A549 (cell line): ENCODE measurements around the gene MANEAL. TPM values are rescaled to one million over a fixed set of nuclear protein-coding genes. Genes with fewer than 3 reads are reported as not detected.

Experiments used
- ATAC-seq, 2 experiments: fragments of 200-7000 bp in 1 of 2; fragments of >200 bp in 1 of 2; cut with Nextera tagmentation in 1 of 2; cut with Tn5 transposase in 1 of 2; 3 replicates each; pipeline versions ENCODE4 v1.8.0 to v1.9.1; 2018 to 2020; ENCODE audit warnings: mild to moderate bottlenecking in 1 of 2, moderate library complexity in 1 of 2
- CTCF ChIA-PET: fragments of 300-600 bp; sonication (Branson Sonifier 250); formaldehyde crosslinking; extraction: SDS; loops from one replicate; lab custom pipeline; 2021; ENCODE audit warnings: antibody characterized with exemption, inconsistent platforms; lab: Yijun Ruan, JAX
- POLR2A ChIA-PET: fragments of 350-600 bp; formaldehyde crosslinking; extraction: SDS; loops from one replicate; lab custom pipeline; 2021; ENCODE audit warnings: antibody characterized with exemption, inconsistent platforms; lab: Yijun Ruan, JAX
- DNase-seq, 2 experiments: peaks; one replicate each; pipeline versions ENCODE4 v3.0.0 to v3.0.0-alpha.2; 2011 to 2016; ENCODE audit warnings: low read depth in 1 of 2, low spot score in 1 of 2
- FAIRE-seq: peaks from 2 replicates; lab custom pipeline; 2011; peaks lifted over from hg19 to GRCh38; lab: Jason Lieb, UNC
- H3K27ac ChIP-seq, 2 experiments: fragments of >200 bp; sonication (Bioruptor Twin); formaldehyde crosslinking; 3 replicates each; pipeline ENCODE4 v1.5.1; 2016 to 2017
- H3K4me1 ChIP-seq: fragments of >200 bp; sonication (Bioruptor Twin); formaldehyde crosslinking; 3 replicates; pipeline ENCODE4 v1.6.1; 2016
- H3K4me2 ChIP-seq: fragments of >200 bp; sonication (Bioruptor Twin); formaldehyde crosslinking; 3 replicates; pipeline ENCODE4 v1.6.1; 2016
- H3K4me3 ChIP-seq: fragments of >200 bp; sonication (Bioruptor Twin); formaldehyde crosslinking; 3 replicates; pipeline ENCODE4 v1.5.1; 2016
- H3K9me3 ChIP-seq: fragments of >200 bp; sonication (Bioruptor Twin); formaldehyde crosslinking; 3 replicates; pipeline ENCODE4 v1.6.1; 2016
- BCL3 ChIP-seq: fragments of >200 bp; sonication (Bioruptor Twin); formaldehyde crosslinking; IDR thresholded peaks from 3 replicates; pipeline ENCODE4 v1.6.1; 2016
- CBX2 ChIP-seq: fragments of 200-600 bp; sonication (generic); IDR thresholded peaks from 2 replicates; pipeline ENCODE4 v1.6.1; 2016; ENCODE audit warnings: low read depth, mild to moderate bottlenecking, borderline replicate concordance
- CHD2 ChIP-seq: fragments of 150-350 bp; IDR thresholded peaks from 2 replicates; pipeline ENCODE4 v1.6.1; 2014; ENCODE audit warnings: low read length; ENCODE audit not compliant: partially characterized antibody
- CTCF ChIP-seq: fragments of >200 bp; sonication (Bioruptor Twin); formaldehyde crosslinking; IDR thresholded peaks from 3 replicates; pipeline ENCODE4 v1.5.1; 2016
- E2F6 ChIP-seq: IDR thresholded peaks from 2 replicates; pipeline ENCODE4 v1.6.1; 2012; ENCODE audit warnings: low read depth, borderline replicate concordance
- EHF ChIP-seq: fragments of 250-450 bp; sonication (Bioruptor Pico); IDR thresholded peaks from 2 replicates; pipeline ENCODE4 v1.5.0; 2020; ENCODE audit warnings: mild to moderate bottlenecking
- EHMT2 ChIP-seq: fragments of 200-600 bp; sonication (generic); IDR thresholded peaks from 2 replicates; pipeline ENCODE4 v1.6.1; 2016; ENCODE audit warnings: antibody characterized with exemption, low read depth, mild to moderate bottlenecking, moderate library complexity
- EP300 ChIP-seq, 2 experiments: fragments of >200 bp; sonication (Bioruptor Twin); formaldehyde crosslinking; IDR thresholded peaks; 2 replicates in 1 of 2; 3 replicates in 1 of 2; pipeline ENCODE4 v1.6.1; 2016 to 2017
- GATA3 ChIP-seq: IDR thresholded peaks from 2 replicates; pipeline ENCODE4 v1.6.1; 2012; ENCODE audit warnings: borderline replicate concordance
- HEYL ChIP-seq: fragments of 250-450 bp; sonication (Bioruptor Pico); IDR thresholded peaks from 2 replicates; pipeline ENCODE4 v1.8.0; 2021; ENCODE audit warnings: mild to moderate bottlenecking, moderate library complexity
- HOXB13 ChIP-seq: fragments of 250-450 bp; sonication (Bioruptor Pico); IDR thresholded peaks from 2 replicates; pipeline ENCODE4 v1.5.0; 2020; ENCODE audit warnings: low read depth, mild to moderate bottlenecking, moderate library complexity
- HOXB5 ChIP-seq: fragments of 250-450 bp; sonication (Bioruptor Pico); IDR thresholded peaks from 2 replicates; pipeline ENCODE4 v1.5.0; 2020; ENCODE audit warnings: mild to moderate bottlenecking, moderate library complexity
- JUNB ChIP-seq: fragments of >200 bp; sonication (Bioruptor Twin); formaldehyde crosslinking; IDR thresholded peaks from 2 replicates; pipeline ENCODE4 v1.6.1; 2016
- KDM1A ChIP-seq: fragments of 200-600 bp; sonication (generic); IDR thresholded peaks from 2 replicates; pipeline ENCODE4 v1.6.1; 2016; ENCODE audit warnings: low read depth, mild to moderate bottlenecking
- KDM5A ChIP-seq: fragments of 200-600 bp; sonication (generic); IDR thresholded peaks from 2 replicates; pipeline ENCODE4 v1.6.1; 2016; ENCODE audit warnings: antibody characterized with exemption, mild to moderate bottlenecking
- MAX ChIP-seq: IDR thresholded peaks from 2 replicates; pipeline ENCODE4 v1.6.1; 2012
- MAZ ChIP-seq: fragments of 150-350 bp; IDR thresholded peaks from 2 replicates; pipeline ENCODE4 v1.6.1; 2014; ENCODE audit warnings: antibody characterized with exemption, low read depth, low read length, borderline replicate concordance
- MYC ChIP-seq: IDR thresholded peaks from 2 replicates; pipeline ENCODE4 v1.6.1; 2012; ENCODE audit warnings: mild to moderate bottlenecking, inconsistent platforms, low read length, improper control_type of control experiment, borderline replicate concordance
- PBX3 ChIP-seq: IDR thresholded peaks from 2 replicates; pipeline ENCODE4 v1.6.1; 2012
- RAD21 ChIP-seq, 2 experiments: fragments of >200 bp in 1 of 2; sonication (Bioruptor Twin) in 1 of 2; formaldehyde crosslinking in 1 of 2; IDR thresholded peaks in 1 of 2; conservative IDR thresholded peaks in 1 of 2; 2 replicates in 1 of 2; 3 replicates in 1 of 2; pipeline ENCODE4 v1.6.1; 2012 to 2018; ENCODE audit warnings: inconsistent platforms in 1 of 2
- RARB ChIP-seq: fragments of 250-450 bp; sonication (Bioruptor Pico); IDR thresholded peaks from 2 replicates; pipeline ENCODE4 v1.8.0; 2021; ENCODE audit warnings: mild to moderate bottlenecking, moderate library complexity
- RFX5 ChIP-seq: fragments of 450-650 bp; IDR thresholded peaks from 2 replicates; pipeline ENCODE4 v1.7.1; 2014; ENCODE audit warnings: antibody characterized with exemption, mild to moderate bottlenecking, moderate library complexity
- SMC3 ChIP-seq: fragments of >200 bp; sonication (Bioruptor Twin); formaldehyde crosslinking; IDR thresholded peaks from 3 replicates; pipeline ENCODE4 v1.6.1; 2018; ENCODE audit warnings: inconsistent platforms
- SREBF2 ChIP-seq: fragments of 450-650 bp; IDR thresholded peaks from 2 replicates; pipeline ENCODE4 v1.6.1; 2014; ENCODE audit warnings: mild to moderate bottlenecking, moderate library complexity
- TFCP2L1 ChIP-seq: fragments of 250-450 bp; sonication (Bioruptor Pico); IDR thresholded peaks from 2 replicates; pipeline ENCODE4 v1.5.0; 2021; ENCODE audit warnings: mild to moderate bottlenecking
- TP53 ChIP-seq: fragments of 250-450 bp; sonication (Bioruptor Pico); IDR thresholded peaks from 2 replicates; pipeline ENCODE4 v1.5.0; 2021; ENCODE audit warnings: mild to moderate bottlenecking, moderate library complexity
- ZC3H11A ChIP-seq: fragments of 450-650 bp; IDR thresholded peaks from 2 replicates; pipeline ENCODE4 v1.6.1; 2014; ENCODE audit warnings: antibody characterized with exemption, mild to moderate bottlenecking
- whole genome bisulfite sequencing: methylation state at CpG from one replicate; pipeline ENCODE4 v1.1.6; 2017; ENCODE audit errors: missing lambda C conversion rate; 5-methylcytosine and 5-hydroxymethylcytosine counted together
- polyA plus RNA-seq, 4 experiments: library from polyadenylated mRNA; depleted of rRNA in 3 of 4; stranded (reverse); fragments of >200 nt; fragmentation: RNase III in 1 of 4; extraction: RNeasy Plus Mini Kit Qiagen cat#74134 plus additional on column Dnase treatment in 1 of 4; gene quantifications; 2 replicates in 3 of 4; 3 replicates in 1 of 4; pipeline ENCODE4 v1.2.3, GENCODE V29; 2011 to 2017
- TF ChIP-seq, protein P1 (sequence below): fragments of >200 bp; sonication (Bioruptor Twin); formaldehyde crosslinking; IDR thresholded peaks from 2 replicates; pipeline ENCODE4 v1.6.1; 2016

Gene MANEAL
- polyA plus RNA-seq, 2 of the 4 experiments (the other 2 are of a cell fraction): 8.9 to 15.5 TPM

DNA sequence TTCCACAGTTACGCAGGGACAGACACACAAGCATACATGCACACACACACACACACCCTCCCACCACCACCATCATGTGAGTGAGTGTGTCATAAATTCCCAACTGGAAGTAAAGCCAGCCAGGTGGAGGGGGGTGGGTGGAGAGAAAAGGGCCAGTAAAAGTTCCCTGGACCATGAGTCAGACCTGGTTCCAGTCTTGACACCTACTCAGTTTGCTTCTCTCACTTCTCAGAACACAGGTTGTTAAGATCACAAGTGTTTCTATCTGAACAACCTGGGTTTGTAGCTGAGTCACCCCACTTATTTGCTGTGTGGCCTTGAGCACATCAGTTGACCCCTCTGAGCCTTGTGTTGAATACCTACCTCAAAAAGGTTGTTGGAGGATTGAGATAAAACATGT is 38.4 kb upstream of the MANEAL start:
- FAIRE-seq: no peak
- 83% methylated on average over 1 of the region's 1 CpG for WGBS
- no peak for ATAC-seq
- ChIA-PET POLR2A (no interaction called here), CTCF (interaction anchor here (1.1 to 1.5 kb wide), 2 partner anchors 8 to 11 kb away, joined by 3 to 4 read pairs; no protein-coding TSS in a partner anchor)
- no peak overlapping the region for H3K4me3 ChIP-seq
- H3K9me3 ChIP-seq: no peaks in the 10 kb centered on the region
- H3K27ac ChIP-seq: no peak overlapping the region
- no peak for TF ChIP-seq MAZ
- TF ChIP-seq TP53 (CRISPR knock-in tag): no peak
- TF ChIP-seq KDM5A: no peak
- no peak for TF ChIP-seq EP300 (IDR thresholded peaks at IDR 0.05)
- no peak for TF ChIP-seq BCL3
- no peak for TF ChIP-seq CHD2
- TF ChIP-seq HOXB13 (CRISPR knock-in tag): no peak
- TF ChIP-seq, protein P1, sequence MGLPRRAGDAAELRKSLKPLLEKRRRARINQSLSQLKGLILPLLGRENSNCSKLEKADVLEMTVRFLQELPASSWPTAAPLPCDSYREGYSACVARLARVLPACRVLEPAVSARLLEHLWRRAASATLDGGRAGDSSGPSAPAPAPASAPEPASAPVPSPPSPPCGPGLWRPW: no peak
- no peak for TF ChIP-seq CBX2
- TF ChIP-seq HEYL (CRISPR knock-in tag): no peak
- no peak for TF ChIP-seq MAX
- TF ChIP-seq RARB (CRISPR knock-in tag): no peak
- no peak for TF ChIP-seq E2F6
- no peak for TF ChIP-seq EHMT2
- TF ChIP-seq ZC3H11A: no peak
- TF ChIP-seq RFX5: no peak
- TF ChIP-seq SMC3: no peak
- TF ChIP-seq SREBF2: no peak
- TF ChIP-seq HOXB5: no peak
- H3K4me2 ChIP-seq: no peak overlapping the region
- DNase-seq: no peak
- H3K4me1 ChIP-seq: no peaks in the 10 kb centered on the region

DNA sequence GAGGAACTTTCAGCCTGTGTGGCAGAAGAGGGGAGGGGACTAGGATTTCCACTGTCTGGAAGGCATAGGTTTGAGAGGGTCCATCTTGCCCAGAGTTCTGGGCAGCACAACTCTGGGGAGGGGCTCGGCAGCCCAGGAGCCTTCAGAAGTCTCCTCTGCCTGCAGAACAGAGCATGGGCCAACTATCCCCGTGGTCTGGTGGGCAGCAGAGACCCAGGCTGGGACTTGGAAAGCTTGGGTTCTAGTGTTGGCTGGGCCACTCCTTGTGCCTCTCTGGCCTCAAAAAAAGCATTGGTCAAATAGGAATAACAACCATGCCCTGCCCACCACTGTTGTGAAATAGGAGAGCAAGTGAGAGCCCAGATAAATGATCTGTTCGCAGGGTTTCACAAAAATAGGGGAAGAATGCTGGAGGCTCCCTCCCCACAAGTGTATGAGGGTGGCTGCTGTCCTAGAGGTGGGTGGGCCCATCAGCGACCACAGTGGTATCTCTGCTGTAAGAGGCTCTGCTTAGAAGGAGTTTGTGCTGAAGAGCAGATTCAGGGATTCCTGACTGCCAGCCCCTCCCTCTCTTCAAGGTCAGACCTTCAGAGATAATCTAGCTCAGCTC is 37.6 kb upstream of the MANEAL start:
- 32% methylated on average over 3 of the region's 4 CpGs for WGBS
- Histone ChIP-seq H3K4me2 (no peak overlapping the region), H3K9me3 (no peaks in the 10 kb centered on the region), H3K4me3 (no peak overlapping the region), H3K27ac (no peak overlapping the region), H3K4me1 (no peaks in the 10 kb centered on the region)
- POLR2A ChIA-PET: no interaction called here
- DNase-seq (no peak), FAIRE-seq (no peak), ATAC-seq (no peak)
- no peak for TF ChIP-seq PBX3
- TF ChIP-seq BCL3: no peak
- TF ChIP-seq MAX: no peak
- TF ChIP-seq GATA3: no peak
- TF ChIP-seq KDM1A: no peak
- no peak for TF ChIP-seq JUNB
- TF ChIP-seq MYC: no peak
- TF ChIP-seq EHF (CRISPR knock-in tag): no peak
- no peak for TF ChIP-seq CTCF
- no peak for TF ChIP-seq TFCP2L1 (CRISPR knock-in tag)
- no peak for TF ChIP-seq RAD21 (conservative IDR thresholded peaks at IDR 0.05 in 1 of 2, IDR thresholded peaks at IDR 0.05 in 1 of 2)
- TF ChIP-seq E2F6: no peak
- CTCF ChIA-PET: interaction anchor here (1.1 kb wide), 1 partner anchor 10 kb away, joined by 3 read pairs; no protein-coding TSS in a partner anchor
